Subcutaneous abdominal adipose tissue (tissue), 5 donors: Measurements from ENCODE around the gene TCAF2.
"Not testable (repeated sequence)": the region's sequence is repeated elsewhere in the genome, so short reads cannot be mapped to it uniquely, and the experiment has no call there.

ENCODE experiments used
- H3K27ac ChIP-seq: one replicate; pipeline ENCODE4 v1.7.0; 2013; ENCODE audit warnings: low read depth, mild to moderate bottlenecking, inconsistent platforms, low read length, moderate library complexity
- H3K27me3 ChIP-seq, 5 donors: one replicate each; pipeline ENCODE4 v1.7.0; 2013; ENCODE audit warnings: low read length in 5 of 5, inconsistent platforms in 1 of 5; ENCODE audit not compliant: control insufficient read depth in 5 of 5, insufficient read depth in 4 of 5
- H3K36me3 ChIP-seq, 5 donors: one replicate each; pipeline ENCODE4 v1.7.0; 2013; ENCODE audit warnings: low read length in 5 of 5; ENCODE audit not compliant: control insufficient read depth in 5 of 5, insufficient read depth in 5 of 5
- H3K4me1 ChIP-seq, 5 donors: one replicate each; pipeline ENCODE4 v1.7.0; 2013; ENCODE audit warnings: low read length in 5 of 5, mild to moderate bottlenecking in 3 of 5, moderate library complexity in 1 of 5; ENCODE audit not compliant: control insufficient read depth in 5 of 5, insufficient read depth in 5 of 5
- H3K4me3 ChIP-seq, 5 donors: one replicate each; pipeline ENCODE4 v1.7.0; 2013; ENCODE audit warnings: low read length in 5 of 5, low read depth in 1 of 5
- H3K9ac ChIP-seq, 5 donors: one replicate each; pipeline ENCODE4 v1.7.0; 2013; ENCODE audit warnings: low read length in 5 of 5, mild to moderate bottlenecking in 4 of 5, moderate library complexity in 3 of 5
- H3K9me3 ChIP-seq, 5 donors: one replicate each; pipeline ENCODE4 v1.7.0; 2013; ENCODE audit warnings: low read length in 5 of 5; ENCODE audit not compliant: control insufficient read depth in 5 of 5
- donor health status: healthy.
- donor health status: healthy.
- donor health status: healthy.
- donor health status: healthy.
- donor health status: healthy.

TCAF2 gene

GRCh38 chr7:143622130-143622529 is 1.4 kb downstream of the TCAF2 start:
- H3K9me3 ChIP-seq, H3K4me1 ChIP-seq, H3K27me3 ChIP-seq, H3K36me3 ChIP-seq, H3K27ac ChIP-seq, H3K9ac ChIP-seq, H3K4me3 ChIP-seq: not testable (repeated sequence)

DNA sequence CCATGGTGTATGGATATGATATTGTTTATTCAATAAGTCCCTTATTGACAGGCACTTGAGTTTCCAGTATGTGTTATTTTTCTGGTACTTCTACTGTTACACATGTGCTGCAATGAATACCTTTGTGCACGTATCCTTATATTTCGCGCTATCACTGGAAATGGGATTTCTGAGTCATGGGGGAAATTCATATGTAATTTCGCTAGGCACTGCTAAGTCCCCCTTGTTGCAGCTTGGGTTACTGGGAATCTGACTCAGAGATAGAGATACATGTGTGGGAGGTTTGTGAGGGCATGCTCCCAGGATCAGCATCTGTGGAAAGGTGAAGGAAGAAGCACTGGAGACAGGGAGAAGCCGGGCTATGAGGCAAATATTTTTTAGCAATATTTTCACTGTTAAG is 9.9 kb downstream of the TCAF2 start:
- not testable (repeated sequence) for H3K9me3 ChIP-seq, H3K4me1 ChIP-seq, H3K27ac ChIP-seq, H3K4me3 ChIP-seq, H3K36me3 ChIP-seq, H3K9ac ChIP-seq, H3K27me3 ChIP-seq

DNA sequence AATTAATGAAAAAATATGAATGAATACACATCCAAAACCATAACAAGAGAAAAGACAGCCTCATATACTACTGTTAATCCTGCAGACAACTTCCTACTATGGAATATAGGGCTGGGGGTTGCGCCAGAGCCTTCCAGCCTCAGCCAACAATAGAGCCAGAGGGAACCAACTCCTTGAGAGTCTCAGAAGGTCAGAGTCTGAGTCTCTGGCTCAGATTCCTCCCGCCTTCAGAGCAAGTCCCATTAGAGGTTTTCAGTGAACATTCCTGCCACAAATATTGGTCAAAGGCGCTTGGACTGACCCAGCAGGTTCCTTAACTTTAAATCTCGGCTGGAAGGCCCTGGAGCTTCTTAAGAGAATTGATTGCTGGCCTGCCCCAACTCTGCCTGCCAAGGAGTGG is 11.7 kb downstream of the TCAF2 start:
- H3K4me3 ChIP-seq, H3K4me1 ChIP-seq, H3K9me3 ChIP-seq, H3K27me3 ChIP-seq, H3K36me3 ChIP-seq, H3K9ac ChIP-seq, H3K27ac ChIP-seq: not testable (repeated sequence)

DNA sequence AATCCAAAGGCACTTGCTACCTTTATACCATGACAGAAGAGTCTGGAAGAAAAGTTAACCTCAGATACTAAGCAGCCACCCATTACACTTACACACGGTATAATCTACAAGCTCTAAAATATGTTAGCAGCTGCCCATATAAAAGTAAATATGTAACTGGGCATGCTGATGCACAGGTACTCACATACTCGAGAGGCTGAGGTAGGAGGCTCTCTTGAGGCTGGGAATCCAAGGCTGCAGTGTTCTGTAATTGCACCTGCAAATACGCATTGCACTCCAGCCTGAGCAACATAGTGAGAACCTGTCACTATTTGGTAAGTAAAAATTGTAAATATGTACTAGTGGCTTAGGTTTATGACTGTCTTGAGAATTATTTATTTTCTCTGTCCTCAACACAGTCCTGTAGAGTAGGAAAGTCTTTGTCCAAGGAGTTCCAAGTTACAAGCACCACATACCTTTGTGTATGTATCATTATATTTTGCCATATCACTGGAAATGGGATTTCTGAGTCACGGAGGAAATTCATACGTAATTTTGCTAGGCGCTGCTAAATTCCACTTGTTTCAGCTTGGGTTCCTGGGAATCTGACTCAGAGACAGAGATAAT is 12.3 kb downstream of the TCAF2 start:
- H3K27me3 ChIP-seq, H3K9ac ChIP-seq, H3K9me3 ChIP-seq, H3K36me3 ChIP-seq, H3K27ac ChIP-seq, H3K4me1 ChIP-seq, H3K4me3 ChIP-seq: not testable (repeated sequence)

DNA sequence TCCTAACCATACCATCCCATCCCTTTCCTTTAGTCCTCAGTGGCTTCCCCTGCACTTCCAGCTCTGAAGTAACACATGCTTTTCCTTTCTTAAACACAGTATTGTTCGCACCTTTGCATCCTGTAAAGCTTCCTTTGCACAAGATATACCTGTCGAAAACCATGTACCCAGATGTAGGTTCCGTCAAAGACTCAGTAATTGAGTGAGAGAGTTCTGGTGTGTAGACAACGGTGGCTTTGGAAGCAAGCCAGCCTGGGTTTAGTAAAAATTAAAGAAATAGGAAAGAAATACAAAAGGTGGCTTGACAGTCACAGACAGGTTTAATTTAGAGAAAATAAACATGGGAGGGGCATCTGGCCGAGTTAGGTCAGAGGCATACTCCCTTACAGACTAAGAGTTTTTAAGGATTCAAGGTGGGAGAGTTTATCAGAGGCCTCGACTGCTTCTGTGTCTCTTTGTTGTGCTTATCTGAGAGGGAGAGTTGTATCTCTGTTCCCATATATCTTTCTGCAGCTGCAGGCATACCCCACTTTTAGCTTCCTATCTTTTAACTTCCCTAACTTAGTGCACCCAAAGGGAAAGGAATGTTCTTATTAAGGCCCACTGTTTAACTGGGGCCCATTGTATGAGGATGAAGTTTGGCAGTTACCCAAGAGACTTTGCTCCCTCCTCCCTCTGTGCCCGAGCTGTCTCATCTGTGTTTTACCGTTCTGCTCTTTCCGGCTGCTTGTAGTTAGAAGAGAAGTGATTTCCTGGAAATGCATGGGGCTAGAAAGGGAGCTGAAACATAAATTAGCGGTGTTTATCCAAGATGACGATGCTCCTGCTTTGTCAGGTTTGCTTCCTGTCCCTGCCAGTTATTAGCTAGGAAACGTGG is 14.8 kb downstream of the TCAF2 start:
- not testable (repeated sequence) for H3K4me1 ChIP-seq, H3K9me3 ChIP-seq, H3K9ac ChIP-seq, H3K36me3 ChIP-seq, H3K27ac ChIP-seq, H3K27me3 ChIP-seq, H3K4me3 ChIP-seq

- not testable (repeated sequence) for H3K27me3 ChIP-seq, H3K4me3 ChIP-seq, H3K4me1 ChIP-seq, H3K9ac ChIP-seq, H3K36me3 ChIP-seq, H3K9me3 ChIP-seq, H3K27ac ChIP-seq
Observed at GRCh38 chr7:143639372-143639771, 18.6 kb downstream of the TCAF2 start.

DNA sequence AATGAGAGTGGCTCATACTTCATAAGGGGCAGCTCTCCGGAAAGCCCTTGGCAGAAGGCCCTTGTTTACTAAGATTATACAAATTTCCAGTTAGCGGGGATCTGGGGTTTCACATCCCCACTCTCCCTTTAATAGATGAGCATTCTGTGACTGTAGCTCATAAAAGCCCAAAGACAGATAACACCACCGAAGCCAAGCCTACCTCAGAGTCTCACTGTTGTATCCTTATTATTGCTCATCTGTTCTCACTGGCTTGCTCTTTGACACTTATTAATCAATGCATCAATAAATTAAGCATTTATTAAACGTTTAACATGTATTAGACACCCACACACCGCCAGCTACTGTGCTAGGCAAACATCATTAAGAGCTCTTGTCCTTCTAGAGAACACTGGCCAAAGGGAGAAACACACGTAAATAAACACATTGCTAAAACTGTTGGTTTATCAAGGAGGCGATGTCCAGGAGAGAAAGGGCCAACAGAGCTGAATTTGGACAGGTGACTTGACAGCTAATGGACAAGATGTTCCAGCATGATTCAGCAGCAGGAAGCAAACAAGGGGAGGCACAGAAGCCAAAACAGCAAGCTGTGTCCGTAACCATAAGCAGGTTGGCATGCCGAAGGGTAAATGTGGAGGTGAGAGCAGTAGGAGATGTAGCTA is 19.9 kb downstream of the TCAF2 start:
- not testable (repeated sequence) for H3K36me3 ChIP-seq, H3K27ac ChIP-seq, H3K27me3 ChIP-seq, H3K4me1 ChIP-seq, H3K4me3 ChIP-seq, H3K9ac ChIP-seq, H3K9me3 ChIP-seq

DNA sequence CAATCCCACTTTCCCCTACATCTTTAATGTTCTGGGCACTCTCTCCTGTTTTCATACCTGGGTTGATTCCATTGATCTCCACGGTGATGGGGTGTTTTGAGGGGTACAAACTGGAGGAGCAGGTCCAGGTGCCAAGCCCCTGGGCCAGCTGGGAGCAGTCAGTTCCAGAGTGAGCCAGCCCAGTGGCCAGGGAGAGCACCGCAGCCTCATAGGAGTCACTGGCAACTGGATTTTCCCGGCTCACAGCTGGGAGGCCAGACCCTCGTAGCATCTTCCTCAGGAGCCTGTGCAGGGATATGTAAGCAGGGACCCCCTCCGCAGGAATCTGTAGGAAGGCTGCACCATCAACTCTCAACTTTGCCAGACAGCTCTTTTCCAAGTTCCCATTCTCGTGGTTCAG is 25.8 kb downstream of the TCAF2 start:
- not testable (repeated sequence) for H3K27me3 ChIP-seq, H3K36me3 ChIP-seq, H3K4me3 ChIP-seq, H3K4me1 ChIP-seq, H3K9ac ChIP-seq, H3K27ac ChIP-seq, H3K9me3 ChIP-seq

DNA sequence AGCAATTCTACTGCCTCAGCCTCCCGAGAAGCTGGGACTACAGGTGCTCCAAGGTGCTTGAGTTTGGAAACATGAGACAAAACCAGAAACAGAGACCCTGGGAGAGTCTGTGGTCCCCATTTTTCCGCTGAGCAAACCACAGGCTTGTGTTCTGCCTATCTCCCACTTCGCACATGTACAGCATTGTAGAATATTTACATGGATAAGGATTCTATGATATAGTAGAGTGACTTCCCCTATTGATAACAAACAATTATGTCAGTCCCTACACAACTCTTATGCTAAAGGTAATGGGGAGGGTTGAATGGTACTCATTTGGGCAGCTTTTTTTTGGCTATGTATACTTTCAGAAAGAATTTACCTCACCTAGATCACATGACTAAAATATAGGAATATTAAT is 29.1 kb downstream of the TCAF2 start:
- H3K4me3 ChIP-seq, H3K27me3 ChIP-seq, H3K9ac ChIP-seq, H3K27ac ChIP-seq, H3K9me3 ChIP-seq, H3K36me3 ChIP-seq, H3K4me1 ChIP-seq: not testable (repeated sequence)

DNA sequence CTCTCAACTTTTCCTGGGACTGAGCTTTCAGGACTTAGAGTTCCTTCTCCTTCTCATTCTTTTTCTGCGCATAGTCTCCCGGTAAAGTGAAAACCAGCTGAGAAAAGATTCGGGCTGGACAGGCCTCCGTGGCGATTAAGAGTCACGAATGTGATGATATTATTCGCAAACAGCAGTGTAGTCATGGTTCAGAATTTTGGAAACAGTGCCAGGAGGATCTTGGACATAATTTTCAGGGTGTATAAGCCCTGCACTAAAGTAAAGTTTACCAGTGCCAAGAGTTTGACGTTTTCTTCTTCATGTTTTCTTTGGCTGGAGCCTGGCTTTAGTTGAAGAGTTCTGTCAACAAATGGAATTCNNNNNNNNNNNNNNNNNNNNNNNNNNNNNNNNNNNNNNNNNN is 29.7 kb downstream of the TCAF2 start:
- not testable (repeated sequence) for H3K36me3 ChIP-seq, H3K27ac ChIP-seq, H3K9ac ChIP-seq, H3K4me3 ChIP-seq, H3K27me3 ChIP-seq, H3K9me3 ChIP-seq, H3K4me1 ChIP-seq
